ENCODE data around the gene RARA. TPM values are rescaled to one million over a fixed set of nuclear protein-coding genes. Genes with fewer than 3 reads are reported as not detected.

RARA gene
- total RNA-seq, 2 donors from 2014 or later = 22.7 to 27.6 TPM

DNA sequence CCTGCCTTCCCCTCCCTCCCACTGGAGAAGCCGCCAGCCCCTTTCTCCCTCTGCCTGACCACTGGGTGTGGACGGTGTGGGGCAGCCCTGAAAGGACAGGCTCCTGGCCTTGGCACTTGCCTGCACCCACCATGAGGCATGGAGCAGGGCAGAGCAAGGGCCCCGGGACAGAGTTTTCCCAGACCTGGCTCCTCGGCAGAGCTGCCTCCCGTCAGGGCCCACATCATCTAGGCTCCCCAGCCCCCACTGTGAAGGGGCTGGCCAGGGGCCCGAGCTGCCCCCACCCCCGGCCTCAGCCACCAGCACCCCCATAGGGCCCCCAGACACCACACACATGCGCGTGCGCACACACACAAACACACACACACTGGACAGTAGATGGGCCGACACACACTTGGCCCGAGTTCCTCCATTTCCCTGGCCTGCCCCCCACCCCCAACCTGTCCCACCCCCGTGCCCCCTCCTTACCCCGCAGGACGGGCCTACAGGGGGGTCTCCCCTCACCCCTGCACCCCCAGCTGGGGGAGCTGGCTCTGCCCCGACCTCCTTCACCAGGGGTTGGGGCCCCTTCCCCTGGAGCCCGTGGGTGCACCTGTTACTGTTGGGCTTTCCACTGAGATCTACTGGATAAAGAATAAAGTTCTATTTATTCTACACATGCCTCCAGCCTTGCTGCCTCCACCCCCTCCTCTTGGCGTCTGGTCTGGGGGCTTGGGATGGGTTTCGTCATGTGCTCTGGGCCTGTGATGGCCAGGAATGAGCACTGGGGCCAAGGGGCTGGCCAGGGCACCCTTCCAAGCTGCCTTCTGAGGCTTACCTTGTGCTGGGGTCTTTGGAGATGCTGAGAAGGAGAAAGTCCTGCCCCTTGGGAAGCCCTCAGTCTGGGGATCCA lies 48.3 kb downstream of the RARA start:
- WGBS, 2 experiments (ENCODE audit: insufficient coverage in 1 of 2, insufficient read length in 1 of 2) = 94 to 100% methylated on average over 1 to 16 of the region's 19 CpGs
- peaks cover 24% of the 10 kb centered on the region for H3K27me3 Mint-ChIP-seq (ENCODE audit: insufficient read depth)
- no peak overlapping the region for H3K9ac ChIP-seq (ENCODE audit: extremely low read depth, low read length, poor library complexity, severe bottlenecking)

DNA sequence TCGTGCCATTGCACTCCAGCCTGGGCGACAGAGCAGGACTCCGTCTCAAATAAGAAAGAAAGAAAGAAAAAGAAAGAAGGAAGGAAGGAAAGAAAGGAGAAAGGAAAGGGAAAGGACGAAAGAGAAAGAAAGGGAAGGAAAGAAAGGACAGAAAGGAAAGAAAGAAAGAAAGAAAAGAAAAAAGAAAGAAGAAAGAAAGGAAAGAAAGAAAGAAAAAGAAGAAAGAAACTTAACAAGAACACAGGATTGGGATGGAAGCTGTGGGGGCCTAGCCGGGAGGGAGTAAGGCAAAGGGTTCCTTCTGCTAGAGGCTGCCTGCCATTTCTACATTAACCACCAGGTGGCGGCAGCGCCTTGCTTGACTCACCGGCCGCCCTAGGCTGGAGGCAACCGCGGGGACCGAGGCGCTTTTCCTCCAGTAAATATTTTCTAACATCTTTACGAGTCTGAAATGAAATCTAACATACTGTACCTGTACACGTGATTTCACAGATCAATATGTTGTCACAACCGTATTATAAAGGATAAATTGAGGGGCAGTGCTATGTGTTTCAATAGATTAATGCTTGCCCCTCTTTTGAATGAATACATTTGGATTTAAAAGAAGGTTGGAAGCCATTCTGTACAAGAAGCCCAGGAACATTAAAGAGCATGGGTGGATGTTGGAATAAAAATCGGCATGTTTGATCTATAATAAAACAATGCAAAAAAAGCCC lies 49.5 kb downstream of the RARA start:
- peak; percentile 98 for DNase-seq
- Histone ChIP-seq H3K4me1 (ENCODE audit: control insufficient read depth, insufficient read depth, low read length) (no peaks in the 10 kb centered on the region), H3K27me3 (ENCODE audit: control insufficient read depth, insufficient read depth, low read length, poor library complexity, severe bottlenecking) (peaks cover 2% of the 10 kb centered on the region), H3K36me3 (ENCODE audit: control insufficient read depth, insufficient read depth, low read length) (peaks cover 19% of the 10 kb centered on the region), H3K4me3 (ENCODE audit: low read length) (no peak overlapping the region), H3K9me3 (ENCODE audit: control insufficient read depth, low read length) (no peaks in the 10 kb centered on the region), H3K9ac (ENCODE audit: extremely low read depth, low read length, poor library complexity, severe bottlenecking) (no peak overlapping the region), H3K27ac (ENCODE audit: low read depth, low read length) (no peak overlapping the region)
- H3K4me1 Mint-ChIP-seq = peaks cover 12% of the 10 kb centered on the region
- no peak overlapping the region for H3K4me3 Mint-ChIP-seq
- TF ChIP-seq, protein P1, sequence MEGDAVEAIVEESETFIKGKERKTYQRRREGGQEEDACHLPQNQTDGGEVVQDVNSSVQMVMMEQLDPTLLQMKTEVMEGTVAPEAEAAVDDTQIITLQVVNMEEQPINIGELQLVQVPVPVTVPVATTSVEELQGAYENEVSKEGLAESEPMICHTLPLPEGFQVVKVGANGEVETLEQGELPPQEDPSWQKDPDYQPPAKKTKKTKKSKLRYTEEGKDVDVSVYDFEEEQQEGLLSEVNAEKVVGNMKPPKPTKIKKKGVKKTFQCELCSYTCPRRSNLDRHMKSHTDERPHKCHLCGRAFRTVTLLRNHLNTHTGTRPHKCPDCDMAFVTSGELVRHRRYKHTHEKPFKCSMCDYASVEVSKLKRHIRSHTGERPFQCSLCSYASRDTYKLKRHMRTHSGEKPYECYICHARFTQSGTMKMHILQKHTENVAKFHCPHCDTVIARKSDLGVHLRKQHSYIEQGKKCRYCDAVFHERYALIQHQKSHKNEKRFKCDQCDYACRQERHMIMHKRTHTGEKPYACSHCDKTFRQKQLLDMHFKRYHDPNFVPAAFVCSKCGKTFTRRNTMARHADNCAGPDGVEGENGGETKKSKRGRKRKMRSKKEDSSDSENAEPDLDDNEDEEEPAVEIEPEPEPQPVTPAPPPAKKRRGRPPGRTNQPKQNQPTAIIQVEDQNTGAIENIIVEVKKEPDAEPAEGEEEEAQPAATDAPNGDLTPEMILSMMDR (conservative IDR thresholded peaks at IDR 0.05) = peak; percentile 99
- 20 to 44% methylated on average over 4 to 16 of the region's 17 CpGs for WGBS, 2 experiments (ENCODE audit: insufficient coverage in 1 of 2, insufficient read length in 1 of 2)
- peaks cover 32% of the 10 kb centered on the region for H3K27me3 Mint-ChIP-seq (ENCODE audit: insufficient read depth)
- no peaks in the 10 kb centered on the region for H3K9me3 Mint-ChIP-seq
- no peak overlapping the region for H3K27ac Mint-ChIP-seq
- H3K36me3 Mint-ChIP-seq (ENCODE audit: low read depth) = peaks cover 12% of the 10 kb centered on the region

More for the DNA sequence above, 48.3 kb downstream of the RARA start:
- peaks cover 22% of the 10 kb centered on the region for H3K36me3 Mint-ChIP-seq (ENCODE audit: low read depth)
- H3K4me3 ChIP-seq (ENCODE audit: low read length) = no peak overlapping the region
- no peaks in the 10 kb centered on the region for H3K4me1 ChIP-seq (ENCODE audit: control insufficient read depth, insufficient read depth, low read length)
- H3K27me3 ChIP-seq (ENCODE audit: control insufficient read depth, insufficient read depth, low read length, poor library complexity, severe bottlenecking) = no peaks in the 10 kb centered on the region
- no peaks in the 10 kb centered on the region for H3K9me3 Mint-ChIP-seq
- no peaks in the 10 kb centered on the region for H3K9me3 ChIP-seq (ENCODE audit: control insufficient read depth, low read length)
- no peak for DNase-seq
- TF ChIP-seq, protein P1 (conservative IDR thresholded peaks at IDR 0.05) = no peak
- peaks cover 28% of the 10 kb centered on the region for H3K36me3 ChIP-seq (ENCODE audit: control insufficient read depth, insufficient read depth, low read length)
- no peak overlapping the region for H3K4me3 Mint-ChIP-seq
- H3K27ac ChIP-seq (ENCODE audit: low read depth, low read length) = peak overlapping the region; percentile 16
- no peak overlapping the region for H3K27ac Mint-ChIP-seq
- H3K4me1 Mint-ChIP-seq = peaks cover 16% of the 10 kb centered on the region

DNA sequence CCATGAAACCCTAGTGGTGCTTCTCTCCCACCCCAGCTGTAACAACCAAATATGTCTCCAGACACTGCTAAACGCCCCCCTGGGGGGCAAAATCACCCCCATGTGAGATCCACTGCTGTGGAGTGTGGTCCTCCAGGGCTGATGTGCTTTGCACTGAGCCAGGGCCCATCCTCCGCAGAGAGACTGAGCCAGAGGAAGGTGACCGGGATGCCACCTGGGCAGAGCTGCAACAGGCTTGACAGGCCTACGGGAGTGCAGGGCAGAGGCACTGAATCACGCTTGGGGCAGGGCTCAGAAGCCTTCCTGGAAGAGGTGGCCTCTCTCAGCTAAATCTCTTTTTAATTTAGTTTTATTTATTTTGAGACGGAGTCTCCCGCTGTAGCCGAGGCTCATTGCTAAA lies 51.1 kb downstream of the RARA start:
- Histone ChIP-seq H3K9ac (ENCODE audit: extremely low read depth, low read length, poor library complexity, severe bottlenecking) (no peak overlapping the region), H3K27me3 (ENCODE audit: control insufficient read depth, insufficient read depth, low read length, poor library complexity, severe bottlenecking) (peaks cover 15% of the 10 kb centered on the region), H3K9me3 (ENCODE audit: control insufficient read depth, low read length) (no peaks in the 10 kb centered on the region), H3K4me1 (ENCODE audit: control insufficient read depth, insufficient read depth, low read length) (no peaks in the 10 kb centered on the region), H3K36me3 (ENCODE audit: control insufficient read depth, insufficient read depth, low read length) (peaks cover 12% of the 10 kb centered on the region), H3K4me3 (ENCODE audit: low read length) (no peak overlapping the region), H3K27ac (ENCODE audit: low read depth, low read length) (no peak overlapping the region)
- no peaks in the 10 kb centered on the region for H3K9me3 Mint-ChIP-seq
- 85 to 92% methylated on average over 3 to 8 of the region's 8 CpGs for WGBS, 2 experiments (ENCODE audit: insufficient coverage in 1 of 2, insufficient read length in 1 of 2)
- DNase-seq = no peak
- TF ChIP-seq, protein P1 (conservative IDR thresholded peaks at IDR 0.05) = no peak
- no peak overlapping the region for H3K4me3 Mint-ChIP-seq
- peaks cover 48% of the 10 kb centered on the region for H3K27me3 Mint-ChIP-seq (ENCODE audit: insufficient read depth)
- peaks cover 8% of the 10 kb centered on the region for H3K4me1 Mint-ChIP-seq
- H3K36me3 Mint-ChIP-seq (ENCODE audit: low read depth) = peaks cover 6% of the 10 kb centered on the region
- H3K27ac Mint-ChIP-seq = no peak overlapping the region
